ENCODE results near the gene IDH2. TPM values are rescaled to one million over a fixed set of nuclear protein-coding genes. Genes with fewer than 3 reads are reported as not detected.

Gene IDH2
- polyA plus RNA-seq, 3 donors = 26.3 to 144 (median 91.9) TPM

DNA sequence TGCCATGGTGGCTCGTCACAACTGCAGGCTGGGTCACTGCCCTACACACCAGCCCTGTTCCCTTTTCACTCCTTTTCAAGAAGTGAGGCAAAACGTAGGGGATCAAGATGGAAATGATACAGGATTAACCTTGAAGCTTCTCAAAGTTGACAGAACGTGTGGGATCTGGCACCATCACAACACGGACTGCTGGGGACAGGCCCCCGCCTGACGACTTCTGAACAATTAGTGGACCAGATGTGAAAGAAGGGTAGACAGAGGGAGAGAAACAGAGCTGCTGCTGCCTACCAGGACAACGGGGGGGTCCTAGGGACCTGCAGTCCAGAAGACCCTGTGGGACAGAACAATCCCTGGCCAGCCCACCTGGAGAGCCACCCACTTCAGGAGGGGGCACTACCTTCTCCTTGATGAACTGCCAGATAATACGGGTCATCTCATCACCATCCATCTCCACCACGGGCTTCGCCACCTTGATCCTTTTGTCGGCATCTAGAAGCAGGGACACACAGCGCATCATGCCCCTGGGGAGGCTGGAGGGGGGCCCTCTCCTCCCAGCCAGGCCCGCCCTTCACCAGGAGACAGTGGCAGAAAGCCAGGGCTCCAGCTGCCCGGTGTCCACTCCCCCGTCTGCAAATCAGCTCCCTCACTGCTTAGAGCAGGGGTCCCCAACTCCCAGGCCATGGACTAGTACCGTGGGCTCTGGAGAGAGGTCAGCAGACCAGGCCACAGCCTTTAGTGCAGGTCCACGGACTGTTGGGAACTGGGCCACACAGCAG is 10.9 kb downstream of the IDH2 start:
- 67 to 89% (median 88%) methylated on average over 17 of the region's 17 CpGs for WGBS, 3 donors
- no peak overlapping the region for H3K27ac ChIP-seq (ENCODE audit: low read depth, low read length)

DNA sequence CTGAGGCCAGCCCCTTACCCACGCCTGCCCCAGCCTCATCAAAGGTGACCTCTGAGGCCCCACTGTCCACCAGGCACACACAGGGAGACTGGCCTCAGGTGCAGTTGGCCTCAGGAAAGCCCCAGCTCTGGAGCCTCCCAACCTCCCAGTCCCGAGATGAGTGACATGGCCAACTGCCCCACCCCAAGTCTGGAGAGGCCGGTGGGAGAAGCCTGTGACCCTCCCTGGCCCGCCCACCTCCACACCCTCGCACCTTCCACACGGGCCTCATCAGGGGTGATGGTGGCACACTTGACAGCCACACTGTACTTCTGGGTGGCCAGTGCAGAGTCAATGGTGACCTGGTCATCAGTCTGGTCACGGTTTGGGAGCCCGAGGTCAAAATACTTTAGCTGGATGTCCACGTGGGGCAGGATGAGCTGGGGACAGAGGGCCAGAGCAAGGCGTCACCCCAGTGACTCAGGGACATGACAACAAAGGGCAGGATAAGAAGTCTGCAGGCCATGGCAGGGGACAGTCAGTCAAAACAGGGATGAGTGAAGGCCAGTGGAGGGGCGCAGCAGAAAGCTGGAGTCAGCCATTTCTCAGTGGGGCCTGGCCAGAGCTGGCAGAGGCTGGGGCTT is 11.9 kb downstream of the IDH2 start:
- H3K27ac ChIP-seq (ENCODE audit: low read depth, low read length) = no peak overlapping the region
- 86 to 90% (median 88%) methylated on average over 11 of the region's 11 CpGs for WGBS, 3 donors

DNA sequence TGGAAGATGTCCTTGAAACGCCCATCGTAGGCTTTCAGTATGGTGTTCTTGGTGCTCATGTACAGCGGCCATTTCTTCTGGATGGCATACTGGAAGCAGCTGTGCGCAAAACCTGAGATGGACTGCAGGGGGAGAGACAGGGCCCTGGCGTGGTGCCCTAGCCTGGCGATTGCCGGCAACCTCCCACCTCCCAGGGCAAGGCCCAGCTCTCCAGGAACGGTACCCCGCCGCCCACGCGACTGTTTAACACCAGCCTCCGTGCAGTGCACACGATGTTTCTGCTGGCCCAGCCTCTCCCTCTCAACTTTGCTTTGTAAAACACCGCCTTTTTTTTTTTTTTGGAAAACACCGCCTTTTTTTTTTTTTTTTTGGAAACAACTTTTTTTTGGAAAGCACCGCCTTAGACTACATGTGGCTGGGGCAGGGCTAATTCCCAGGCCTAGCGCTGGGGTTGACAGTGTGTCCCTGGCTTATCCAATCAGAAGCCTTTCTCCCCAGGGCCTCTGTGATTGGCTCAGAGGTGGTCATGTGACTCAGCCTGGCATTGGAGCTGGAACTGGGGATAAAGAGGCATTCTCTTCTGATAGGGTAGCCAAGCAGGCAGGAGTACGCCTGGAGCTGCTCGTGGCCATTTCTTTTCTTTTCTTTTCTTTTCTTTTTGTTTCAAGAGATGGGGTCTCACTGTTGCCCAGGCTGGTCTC is 14.7 kb downstream of the IDH2 start:
- H3K27ac ChIP-seq (ENCODE audit: low read depth, low read length) = no peak overlapping the region
- 47 to 87% (median 84%) methylated on average over 19 to 20 of the region's 20 CpGs for WGBS, 3 donors

- no peak overlapping the region for H3K27ac ChIP-seq (ENCODE audit: low read depth, low read length)
- WGBS, 3 donors = 90 to 94% (median 94%) methylated on average over 7 of the region's 7 CpGs
Observed at GRCh38 chr15:90086868-90087268, 15.4 kb downstream of the IDH2 start.

DNA sequence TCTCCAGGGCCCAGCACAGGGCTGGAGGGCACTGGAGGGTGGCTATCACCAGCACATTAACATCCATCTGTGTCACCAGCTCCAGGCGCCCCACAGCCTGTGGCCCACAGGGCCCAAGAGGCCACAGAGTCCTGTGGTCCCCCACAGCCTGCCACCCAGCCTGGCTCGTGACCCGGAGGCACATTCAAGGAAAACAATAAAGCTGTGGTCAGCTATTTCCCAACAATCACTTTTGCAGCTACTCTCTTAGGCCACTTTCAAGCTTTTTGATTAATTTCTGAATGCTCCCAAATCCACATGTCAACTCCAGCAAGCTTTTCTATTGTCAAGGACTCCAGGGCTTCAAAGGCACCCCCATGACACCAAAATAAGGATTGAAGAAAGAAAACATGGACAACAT is 16.7 kb downstream of the IDH2 start:
- WGBS, 3 donors = 68 to 91% (median 68%) methylated on average over 3 of the region's 3 CpGs
- no peak overlapping the region for H3K27ac ChIP-seq (ENCODE audit: low read depth, low read length)

- no peak overlapping the region for H3K27ac ChIP-seq (ENCODE audit: low read depth, low read length)
- 85 to 96% (median 93%) methylated on average over 16 to 18 of the region's 18 CpGs for WGBS, 3 donors
Observed at GRCh38 chr15:90084876-90085423, 17.3 kb downstream of the IDH2 start.

DNA sequence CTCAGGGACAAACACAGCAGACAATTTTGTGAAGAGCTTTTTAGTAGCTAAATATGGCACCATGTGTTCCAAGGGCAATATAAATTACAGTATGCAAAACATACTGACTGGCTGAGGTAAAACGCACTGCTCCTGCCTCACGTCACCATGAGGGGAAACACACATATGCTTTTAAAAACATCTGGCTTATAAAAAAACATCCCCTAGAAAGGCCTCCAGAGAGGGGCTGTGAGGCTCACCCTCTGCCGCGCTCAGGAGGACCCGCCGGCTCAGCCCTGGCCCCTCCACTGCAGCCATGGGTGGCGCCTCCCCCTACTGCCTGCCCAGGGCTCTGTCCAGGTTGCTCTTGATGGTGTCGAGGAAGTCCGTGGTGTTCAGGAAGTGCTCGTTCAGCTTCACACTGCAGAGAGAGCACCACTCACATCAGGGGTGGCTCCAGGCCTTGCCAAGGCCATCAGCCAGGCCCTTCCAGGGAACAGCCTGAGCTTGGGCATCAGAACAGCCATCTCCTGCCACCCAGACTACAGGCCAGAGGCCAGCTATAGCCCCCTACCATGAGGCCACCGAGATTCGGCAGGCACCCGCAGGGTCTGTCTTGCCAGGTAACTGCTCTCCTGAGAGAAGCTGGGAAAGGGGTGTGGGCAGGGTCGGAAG is 18.2 kb downstream of the IDH2 start:
- WGBS, 3 donors = 78 to 83% (median 79%) methylated on average over 14 of the region's 14 CpGs
- no peak overlapping the region for H3K27ac ChIP-seq (ENCODE audit: low read depth, low read length)

DNA sequence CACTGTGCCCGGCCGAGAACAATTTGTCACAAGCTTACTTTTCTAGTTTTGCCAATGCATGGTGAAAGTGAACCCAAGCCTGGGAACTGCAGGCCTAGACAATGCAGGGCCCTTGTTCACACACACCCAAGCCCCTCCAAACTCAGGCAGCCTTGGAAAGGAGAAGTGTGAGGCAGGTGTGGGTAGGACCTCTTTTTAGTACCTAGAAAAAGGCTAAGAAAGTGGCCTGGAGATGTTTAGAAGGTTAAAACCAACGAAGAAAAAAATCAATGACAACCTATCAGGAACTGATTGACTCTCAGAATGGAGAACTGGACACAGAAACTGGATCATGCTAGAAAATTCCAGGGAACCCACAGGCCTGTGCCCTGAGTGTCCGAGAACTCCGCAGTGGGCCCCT is 18.8 kb downstream of the IDH2 start:
- no peak overlapping the region for H3K27ac ChIP-seq (ENCODE audit: low read depth, low read length)
- 84 to 97% (median 95%) methylated on average over 5 of the region's 5 CpGs for WGBS, 3 donors

GRCh38 chr15:90082140-90082715 is 20.0 kb downstream of the IDH2 start:
- no peak overlapping the region for H3K27ac ChIP-seq (ENCODE audit: low read depth, low read length)
- WGBS, 3 donors = 35 to 46% (median 45%) methylated on average over 9 of the region's 9 CpGs

DNA sequence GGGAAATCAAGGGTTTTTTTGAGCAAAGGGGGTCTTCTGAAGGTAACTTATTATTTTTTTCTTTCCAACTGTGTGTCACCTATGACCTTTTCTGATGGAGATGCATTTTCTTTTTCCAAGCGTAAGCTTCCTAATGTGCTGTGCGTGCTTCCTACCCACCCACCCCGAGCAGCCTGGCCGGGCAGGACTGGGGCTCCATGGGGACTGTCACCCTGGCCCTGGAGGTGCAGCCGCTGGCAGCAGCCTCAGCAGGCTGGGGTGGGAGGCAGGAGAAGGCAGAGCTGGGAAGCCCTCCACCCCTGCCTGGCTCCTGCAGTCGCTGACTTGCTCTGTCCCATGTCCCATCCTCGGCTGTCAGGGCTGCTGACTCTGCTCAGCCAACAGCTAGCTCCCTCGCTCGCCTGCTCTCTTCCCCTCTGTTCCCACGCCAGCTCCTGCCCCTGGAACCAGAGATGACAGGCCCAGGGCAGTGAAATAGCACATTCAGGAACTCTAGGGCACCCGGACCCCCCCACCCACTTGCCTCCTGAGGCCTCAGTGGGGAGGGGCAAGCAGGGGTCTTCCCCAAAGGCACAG is 21.4 kb downstream of the IDH2 start:
- 81 to 93% (median 92%) methylated on average over 11 of the region's 11 CpGs for WGBS, 3 donors
- no peak overlapping the region for H3K27ac ChIP-seq (ENCODE audit: low read depth, low read length)

GRCh38 chr15:90080458-90080755 is 21.9 kb downstream of the IDH2 start:
- 77 to 85% (median 79%) methylated on average over 9 of the region's 9 CpGs for WGBS, 3 donors
- H3K27ac ChIP-seq (ENCODE audit: low read depth, low read length) = no peak overlapping the region

DNA sequence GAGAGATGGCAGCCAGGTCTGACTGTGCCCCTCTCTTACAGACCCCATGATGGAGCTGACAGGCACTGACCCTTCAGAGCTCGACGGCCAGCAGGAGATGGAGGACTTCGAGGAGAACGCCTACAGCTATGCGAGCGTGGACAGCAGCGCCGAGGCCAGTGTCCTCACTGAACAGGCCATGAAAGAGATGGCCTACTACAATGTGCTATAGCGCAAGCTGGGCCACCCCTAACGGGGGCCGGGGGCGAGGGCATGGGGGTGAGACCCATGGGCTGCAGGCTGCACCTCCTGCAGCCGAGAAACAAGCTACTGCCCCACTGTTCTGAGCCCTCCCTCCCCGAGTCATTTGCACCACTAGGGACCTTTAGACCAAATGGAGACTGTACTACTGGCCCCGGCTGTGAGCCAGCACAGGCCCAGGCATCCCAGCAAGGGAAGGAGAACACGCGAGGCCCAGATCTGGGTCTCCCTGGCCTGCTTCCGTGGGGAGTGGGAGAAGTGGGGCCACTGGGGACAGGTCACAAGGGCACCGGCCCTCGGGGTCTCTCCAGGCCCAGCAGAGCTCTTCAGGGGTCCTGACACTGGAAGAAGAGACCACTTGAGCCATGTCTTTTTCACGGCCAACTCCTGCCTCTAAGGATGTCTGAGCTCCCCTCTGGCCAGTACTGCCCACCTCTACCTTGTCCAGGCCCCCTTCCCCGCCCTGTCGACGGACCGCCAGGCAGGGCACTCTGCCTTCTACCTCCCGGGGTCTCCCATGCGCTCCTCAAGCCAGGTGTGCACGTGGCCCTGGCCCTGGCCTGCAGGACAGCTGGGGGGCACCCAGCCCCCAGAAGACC is 22.4 kb downstream of the IDH2 start:
- H3K27ac ChIP-seq (ENCODE audit: low read depth, low read length) = no peak overlapping the region
- WGBS, 3 donors = 84 to 90% (median 85%) methylated on average over 28 of the region's 28 CpGs

GRCh38 chr15:90078965-90079364 is 23.3 kb downstream of the IDH2 start:
- 76 to 95% (median 93%) methylated on average over 7 of the region's 7 CpGs for WGBS, 3 donors
- no peak overlapping the region for H3K27ac ChIP-seq (ENCODE audit: low read depth, low read length)

GRCh38 chr15:90076716-90077115 is 25.6 kb downstream of the IDH2 start:
- 82 to 95% (median 91%) methylated on average over 6 of the region's 6 CpGs for WGBS, 3 donors
- H3K27ac ChIP-seq (ENCODE audit: low read depth, low read length) = no peak overlapping the region

DNA sequence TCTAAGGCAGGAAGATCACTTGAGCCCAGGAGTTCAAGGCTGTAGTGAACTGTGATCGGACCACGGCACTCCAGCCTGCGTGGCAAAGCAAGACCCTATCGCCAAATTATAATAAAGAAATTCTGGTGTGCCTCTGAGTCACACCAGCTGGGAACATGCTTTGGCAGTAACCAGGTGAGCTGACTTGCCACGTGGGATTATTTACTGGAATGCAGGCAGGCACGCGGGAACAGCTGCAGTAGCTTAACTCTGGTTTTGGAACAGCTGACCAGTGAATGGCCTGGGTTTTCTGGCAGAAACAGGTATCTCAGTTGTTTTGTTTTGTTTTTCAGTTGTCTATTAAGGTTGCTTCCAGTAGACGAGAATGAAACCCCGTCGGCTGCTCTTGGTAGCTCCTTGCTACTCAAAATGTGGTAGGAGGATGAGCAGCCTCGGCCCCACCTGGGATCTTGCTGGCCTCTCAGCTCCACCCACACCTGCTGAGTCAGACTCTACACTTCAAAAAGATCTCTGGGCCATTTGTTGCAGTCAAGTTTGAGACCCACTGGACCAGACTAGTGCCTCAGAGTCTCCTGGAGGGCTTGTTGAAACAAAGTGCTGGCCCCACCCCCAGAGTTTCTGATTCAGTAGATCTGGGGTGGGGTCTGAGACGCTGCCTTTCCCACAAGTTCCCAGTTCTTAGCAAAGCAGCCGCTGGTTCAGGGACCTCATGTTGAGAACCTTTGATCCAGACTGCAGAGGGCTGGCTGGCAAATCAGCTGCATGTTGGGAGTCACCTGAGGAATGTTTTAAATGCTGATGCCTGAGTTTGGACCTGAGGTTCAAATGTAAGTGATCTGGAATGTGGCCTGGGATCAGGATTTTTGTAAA is 26.6 kb downstream of the IDH2 start:
- no peak overlapping the region for H3K27ac ChIP-seq (ENCODE audit: low read depth, low read length)
- WGBS, 3 donors = 33 to 80% (median 72%) methylated on average over 13 of the region's 13 CpGs

DNA sequence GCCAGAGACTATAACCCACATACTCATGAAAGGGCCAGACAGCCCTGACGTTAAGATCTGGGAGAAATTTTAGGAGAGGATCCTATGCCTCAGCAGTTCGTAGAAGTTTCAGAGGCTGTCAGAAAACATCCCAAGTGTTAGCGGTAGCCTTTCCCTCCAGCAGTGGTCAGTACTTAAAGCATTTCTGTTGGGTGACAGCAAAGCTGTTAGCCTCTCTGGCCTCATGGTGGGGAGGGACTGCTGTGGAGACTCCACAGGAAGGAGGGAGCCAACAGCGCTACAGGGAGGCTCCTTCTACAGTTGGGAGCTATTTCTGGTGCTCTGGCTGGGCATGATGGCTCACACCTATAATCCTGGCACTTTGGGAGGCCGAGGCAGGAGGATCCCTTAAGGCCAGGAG is 27.4 kb downstream of the IDH2 start:
- WGBS, 3 donors = 75 to 89% (median 88%) methylated on average over 5 of the region's 5 CpGs
- H3K27ac ChIP-seq (ENCODE audit: low read depth, low read length) = no peak overlapping the region

DNA sequence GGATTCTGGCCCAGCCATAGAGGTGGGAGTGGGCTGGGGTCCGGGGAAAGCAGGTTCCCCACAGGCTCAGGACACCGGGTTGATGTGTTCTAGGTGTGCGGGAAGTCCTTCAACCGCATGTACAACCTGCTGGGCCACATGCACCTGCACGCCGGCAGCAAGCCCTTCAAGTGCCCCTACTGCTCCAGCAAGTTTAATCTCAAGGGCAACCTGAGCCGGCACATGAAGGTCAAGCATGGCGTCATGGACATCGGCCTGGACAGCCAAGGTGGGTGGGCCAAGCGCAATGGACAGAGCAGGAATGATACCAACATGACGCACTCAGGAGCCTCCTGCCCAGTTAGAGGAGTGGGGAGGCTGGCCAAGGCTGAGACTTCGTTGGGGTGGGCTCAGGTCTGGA is 28.2 kb downstream of the IDH2 start:
- H3K27ac ChIP-seq (ENCODE audit: low read depth, low read length) = no peak overlapping the region
- 48 to 93% (median 92%) methylated on average over 12 of the region's 12 CpGs for WGBS, 3 donors

Data from adipose tissue (tissue), 3 donors.